HG02973 (cell line): ENCODE results near the gene PPARD.
A peak's percentile ranks its signal among the peaks of the same experiment; 100 is the strongest.
"Not testable (repeated sequence)": the region's sequence is repeated elsewhere in the genome, so short reads cannot be mapped to it uniquely, and the experiment has no call there.

ENCODE experiments used
- ATAC-seq: cut with Tn5 transposase; IDR thresholded peaks from one replicate; pipeline ENCODE4 v1.9.1; 2021; ENCODE audit warnings: moderate library complexity; ENCODE audit not compliant: unreplicated experiment

The PPARD gene

GRCh38 chr6:35342258-35343091, at the start of gene PPARD:
Gene PPARD, plus strand, starts transcription at chr6:35342558. Its CDS starts 68,530 bp downstream, at chr6:35411088.
- peak; percentile 88 for ATAC-seq

GRCh38 chr6:35293681-35294080, 48.7 kb upstream of the PPARD start:
- ATAC-seq = no peak

- no peak for ATAC-seq
Observed at GRCh38 chr6:35294308-35294945, 47.9 kb upstream of the PPARD start.

GRCh38 chr6:35295036-35295435, 47.3 kb upstream of the PPARD start:
- ATAC-seq = no peak

- no peak for ATAC-seq
Observed at GRCh38 chr6:35295521-35296315, 46.6 kb upstream of the PPARD start.

GRCh38 chr6:35296931-35297600, 45.3 kb upstream of the PPARD start:
- ATAC-seq = no peak

- peak; percentile 66 for ATAC-seq
Observed at GRCh38 chr6:35297601-35298481, 44.5 kb upstream of the PPARD start, which contains the start of gene DEF6. Gene DEF6, plus strand, starts transcription at chr6:35297818. Its CDS starts 39 bp downstream, at chr6:35297857.

GRCh38 chr6:35298625-35299140, 43.7 kb upstream of the PPARD start:
- no peak for ATAC-seq

- ATAC-seq = no peak
Observed at GRCh38 chr6:35299674-35300073, 42.7 kb upstream of the PPARD start.

- no peak for ATAC-seq
Observed at GRCh38 chr6:35300848-35301247, 41.5 kb upstream of the PPARD start.

- peak; percentile 64 for ATAC-seq
Observed at GRCh38 chr6:35302604-35303241, 39.6 kb upstream of the PPARD start.

GRCh38 chr6:35304299-35304698, 38.1 kb upstream of the PPARD start:
- no peak for ATAC-seq

- ATAC-seq = no peak
Observed at GRCh38 chr6:35305117-35305516, 37.2 kb upstream of the PPARD start.

GRCh38 chr6:35307138-35307537, 35.2 kb upstream of the PPARD start:
- ATAC-seq = not testable (repeated sequence)

- not testable (repeated sequence) for ATAC-seq
Observed at GRCh38 chr6:35308543-35308942, 33.8 kb upstream of the PPARD start.

GRCh38 chr6:35309611-35310264, 32.6 kb upstream of the PPARD start:
- no peak for ATAC-seq

GRCh38 chr6:35310265-35310831, 32.0 kb upstream of the PPARD start:
- ATAC-seq = no peak

- ATAC-seq = no peak
Observed at GRCh38 chr6:35311390-35312075, 30.8 kb upstream of the PPARD start.
